Esophagus muscularis mucosa (tissue), 3 donors: ENCODE results near the gene SPACA7.

Experiments
- CTCF ChIP-seq, 3 experiments: fragments of 200-600 bp in 2 of 3; fragments of 450-650 bp in 1 of 3; sonication (generic) in 2 of 3; IDR thresholded peaks; one replicate each; pipeline ENCODE4 v1.5.1; 2017 to 2019; ENCODE audit warnings: antibody characterized with exemption in 3 of 3, mild to moderate bottlenecking in 2 of 3, moderate library complexity in 1 of 3
- POLR2A ChIP-seq: fragments of 450-650 bp; IDR thresholded peaks from one replicate; pipeline ENCODE4 v1.6.1; 2017; ENCODE audit warnings: antibody characterized with exemption, moderate library complexity, mild to moderate bottlenecking, low read depth
- POLR2AphosphoS5 ChIP-seq, 2 donors: sonication (generic); formaldehyde crosslinking; IDR thresholded peaks; one replicate each; pipeline ENCODE4 v1.6.1; 2017; ENCODE audit warnings: antibody characterized with exemption in 2 of 2

DNA sequence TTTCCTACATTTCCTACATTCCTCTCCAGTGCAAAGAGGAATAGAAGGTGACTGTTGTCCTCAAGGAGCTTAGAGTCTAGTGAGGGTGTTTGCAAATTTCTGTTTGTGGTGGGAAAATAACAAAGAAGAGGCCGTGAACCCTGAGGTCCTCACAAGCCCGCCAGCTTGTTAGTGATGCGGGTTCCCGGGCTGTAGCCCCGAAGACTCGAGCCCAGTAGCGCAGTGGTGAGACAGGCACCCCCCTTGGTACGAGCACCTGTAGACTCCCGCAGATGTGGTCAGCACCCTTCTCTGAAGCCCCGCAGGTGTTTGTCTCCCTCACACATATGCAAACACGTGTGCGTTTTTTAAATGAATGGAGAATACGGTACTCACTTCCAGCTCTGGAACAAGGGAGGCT is 26.5 kb upstream of the SPACA7 start:
- TF ChIP-seq CTCF (IDR thresholded peaks at IDR 0.05) (no peak), POLR2A (no peak), POLR2AphosphoS5 (IDR thresholded peaks at IDR 0.05) (no peak)
